Panc1 (cell line): ENCODE measurements around the gene SLC35E2B.
"Not testable (repeated sequence)": the region's sequence is repeated elsewhere in the genome, so short reads cannot be mapped to it uniquely, and the experiment has no call there.

Experiments
- POLR2AphosphoS5 ChIP-seq: IDR thresholded peaks from 2 replicates; pipeline ENCODE4 v1.6.1; 2012; ENCODE audit warnings: mild to moderate bottlenecking, low read depth, low read length, moderate library complexity
- TF ChIP-seq, protein P1 (sequence below): fragments of 450-650 bp; IDR thresholded peaks from 2 replicates; pipeline ENCODE4 v1.5.1; 2017; ENCODE audit warnings: mild to moderate bottlenecking

DNA sequence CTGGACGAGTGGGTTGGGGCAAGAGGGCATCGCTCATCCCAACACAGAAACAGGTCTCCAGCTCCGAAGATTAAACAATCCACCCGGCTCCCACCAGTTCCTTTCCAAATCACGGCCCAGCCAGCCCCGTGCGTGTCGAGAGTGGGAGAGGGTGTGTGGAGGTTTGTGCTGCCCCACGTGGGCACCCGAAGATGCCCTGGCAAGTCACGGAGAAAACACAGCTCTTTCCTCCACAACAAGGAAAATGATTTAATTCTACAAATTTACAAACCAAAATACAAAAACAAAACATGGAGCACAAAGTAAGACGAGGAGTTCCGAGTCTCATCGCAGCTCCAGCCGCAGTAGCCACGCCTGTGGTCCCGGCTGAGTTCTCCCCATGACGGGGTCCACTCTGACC is 9.9 kb upstream of the SLC35E2B start:
- TF ChIP-seq, protein P1, sequence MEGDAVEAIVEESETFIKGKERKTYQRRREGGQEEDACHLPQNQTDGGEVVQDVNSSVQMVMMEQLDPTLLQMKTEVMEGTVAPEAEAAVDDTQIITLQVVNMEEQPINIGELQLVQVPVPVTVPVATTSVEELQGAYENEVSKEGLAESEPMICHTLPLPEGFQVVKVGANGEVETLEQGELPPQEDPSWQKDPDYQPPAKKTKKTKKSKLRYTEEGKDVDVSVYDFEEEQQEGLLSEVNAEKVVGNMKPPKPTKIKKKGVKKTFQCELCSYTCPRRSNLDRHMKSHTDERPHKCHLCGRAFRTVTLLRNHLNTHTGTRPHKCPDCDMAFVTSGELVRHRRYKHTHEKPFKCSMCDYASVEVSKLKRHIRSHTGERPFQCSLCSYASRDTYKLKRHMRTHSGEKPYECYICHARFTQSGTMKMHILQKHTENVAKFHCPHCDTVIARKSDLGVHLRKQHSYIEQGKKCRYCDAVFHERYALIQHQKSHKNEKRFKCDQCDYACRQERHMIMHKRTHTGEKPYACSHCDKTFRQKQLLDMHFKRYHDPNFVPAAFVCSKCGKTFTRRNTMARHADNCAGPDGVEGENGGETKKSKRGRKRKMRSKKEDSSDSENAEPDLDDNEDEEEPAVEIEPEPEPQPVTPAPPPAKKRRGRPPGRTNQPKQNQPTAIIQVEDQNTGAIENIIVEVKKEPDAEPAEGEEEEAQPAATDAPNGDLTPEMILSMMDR: not testable (repeated sequence)
- TF ChIP-seq POLR2AphosphoS5: not testable (repeated sequence)
